ENCODE results near the gene CCL15. TPM values are rescaled to one million over a fixed set of nuclear protein-coding genes. Genes with fewer than 3 reads are reported as not detected.
A peak's percentile ranks its signal among the peaks of the same experiment; 100 is the strongest.

The CCL15 gene
- total and polyA plus RNA-seq, 2 of the 13 experiments (the other 11 are each of a cell fraction or from before 2014, with no cell fraction given), result 29.2 to 45.9 TPM

- CTCF ChIA-PET (ENCODE audit: low intra/inter-chr PET ratio, low total read pairs), result no interaction called here
- H3K4me1 ChIP-seq (ENCODE audit: insufficient read depth, low read length), result no peaks in the 10 kb centered on the region
- in situ Hi-C loops (cut with HindIII; ENCODE audit: extremely low pct_ligation_motif_present, low pct_unique_long_range_greater_than_20kb), result no loop called here
Observed at GRCh38 chr17:36024106-36024869, 22.9 kb upstream of the CCL15 start.

GRCh38 chr17:36019423-36019822, 18.1 kb upstream of the CCL15 start:
- H3K9me3 ChIP-seq (ENCODE audit: low read length), result no peaks in the 10 kb centered on the region
- H2AFZ ChIP-seq (ENCODE audit: low read length), result no peak overlapping the region
- no peaks in the 10 kb centered on the region for H4K20me1 ChIP-seq (ENCODE audit: insufficient read depth, low read length)
- H3K36me3 ChIP-seq (replicated peaks in 1 of 2; ENCODE audit: control insufficient read depth in 1 of 2, insufficient read depth in 2 of 2, low read length in 2 of 2), result no peaks in the 10 kb centered on the region
- no peaks in the 10 kb centered on the region for H3K79me2 ChIP-seq (ENCODE audit: insufficient read depth, low read length)
- no peaks in the 10 kb centered on the region; a peak in 1 of 5 replicates for H3K27me3 ChIP-seq (ENCODE audit: control insufficient read depth in 1 of 2, insufficient read depth in 2 of 2, low read length in 2 of 2)
- ATAC-seq, result no peak
- H3K9ac ChIP-seq (ENCODE audit: insufficient read depth, low read depth, low read length), result no peak overlapping the region
- peaks cover 8% of the 10 kb centered on the region; the same call in 1 of the 2 replicates for H3K4me1 ChIP-seq (ENCODE audit: insufficient read depth, low read length)
- H3K4me2 ChIP-seq (ENCODE audit: low read depth, low read length), result no peak overlapping the region
- H3K27ac ChIP-seq (ENCODE audit: extremely low read length, insufficient read depth, low read length), result no peak overlapping the region
- H3K4me3 ChIP-seq (replicated peaks in 1 of 3; ENCODE audit: insufficient read depth in 1 of 3, low read depth in 2 of 3, low read length in 3 of 3), result no peak overlapping the region
- ChIA-PET POLR2A (interaction anchor here (0.5 kb wide), 1 partner anchor 13 kb away, joined by 3 read pairs; no protein-coding TSS in a partner anchor), CTCF (ENCODE audit: low intra/inter-chr PET ratio, low total read pairs) (no interaction called here)
- DNase-seq (ENCODE audit: low spot score), result no peak
- in situ Hi-C loops (cut with HindIII; ENCODE audit: extremely low pct_ligation_motif_present, low pct_unique_long_range_greater_than_20kb), result no loop called here
- intact Hi-C loops (cut with micrococcal nuclease; ENCODE audit: unreplicated experiment), result no loop called here
- 35% methylated on average over 2 of the region's 2 CpGs for WGBS (ENCODE audit: low lambda C conversion rate)
- TF ChIP-seq RCOR2 (CRISPR knock-in tag; IDR thresholded peaks at IDR 0.05) (no peak), CEBPB (IDR thresholded peaks at IDR 0.05; ENCODE audit: borderline replicate concordance, low read depth, low read length) (peak; percentile 72)
- no peak for FAIRE-seq
- BruUV-seq (replicated peaks), result no TSS peak

More at GRCh38 chr17:36024106-36024869, 22.9 kb upstream of the CCL15 start:
- Histone ChIP-seq H3K4me2 (ENCODE audit: low read depth, low read length) (no peak overlapping the region), H4K20me1 (ENCODE audit: insufficient read depth, low read length) (no peaks in the 10 kb centered on the region), H3K79me2 (ENCODE audit: insufficient read depth, low read length) (no peaks in the 10 kb centered on the region), H3K36me3 (replicated peaks in 1 of 2; ENCODE audit: control insufficient read depth in 1 of 2, insufficient read depth in 2 of 2, low read length in 2 of 2) (no peaks in the 10 kb centered on the region), H3K27me3 (ENCODE audit: control insufficient read depth in 1 of 2, insufficient read depth in 2 of 2, low read length in 2 of 2) (no peaks in the 10 kb centered on the region), H3K4me3 (replicated peaks in 1 of 3; ENCODE audit: insufficient read depth in 1 of 3, low read depth in 2 of 3, low read length in 3 of 3) (no peak overlapping the region), H3K9me3 (ENCODE audit: low read length) (no peaks in the 10 kb centered on the region), H3K27ac (ENCODE audit: extremely low read length, insufficient read depth, low read length) (no peak overlapping the region), H3K9ac (ENCODE audit: insufficient read depth, low read depth, low read length) (no peak overlapping the region), H2AFZ (ENCODE audit: low read length) (no peak overlapping the region)
- no TSS peak for BruUV-seq (replicated peaks)
- intact Hi-C loops (cut with micrococcal nuclease; ENCODE audit: unreplicated experiment), result no loop called here
- POLR2A ChIA-PET, result no interaction called here
- ATAC-seq (no peak), DNase-seq (ENCODE audit: low spot score) (no peak), FAIRE-seq (no peak)
- no peak for TF ChIP-seq ZNF160 (CRISPR knock-in tag; IDR thresholded peaks at IDR 0.05)
- WGBS (ENCODE audit: low lambda C conversion rate), result 57% methylated on average over 6 of the region's 6 CpGs
